A549 (cell line): ENCODE data around the gene B4GALT1. TPM values are rescaled to one million over a fixed set of nuclear protein-coding genes. Genes with fewer than 3 reads are reported as not detected.

Experiments used
- ATAC-seq, 2 experiments: fragments of 200-7000 bp in 1 of 2; fragments of >200 bp in 1 of 2; cut with Nextera tagmentation in 1 of 2; cut with Tn5 transposase in 1 of 2; 3 replicates each; pipeline versions ENCODE4 v1.8.0 to v1.9.1; 2018 to 2020; ENCODE audit warnings: mild to moderate bottlenecking in 1 of 2, moderate library complexity in 1 of 2
- CTCF ChIA-PET: fragments of 300-600 bp; sonication (Branson Sonifier 250); formaldehyde crosslinking; extraction: SDS; loops from one replicate; lab custom pipeline; 2021; ENCODE audit warnings: antibody characterized with exemption, inconsistent platforms; lab: Yijun Ruan, JAX
- POLR2A ChIA-PET: fragments of 350-600 bp; formaldehyde crosslinking; extraction: SDS; loops from one replicate; lab custom pipeline; 2021; ENCODE audit warnings: antibody characterized with exemption, inconsistent platforms; lab: Yijun Ruan, JAX
- DNase-seq, 2 experiments: peaks; one replicate each; pipeline versions ENCODE4 v3.0.0 to v3.0.0-alpha.2; 2011 to 2016; ENCODE audit warnings: low read depth in 1 of 2, low spot score in 1 of 2
- FAIRE-seq: peaks from 2 replicates; lab custom pipeline; 2011; peaks lifted over from hg19 to GRCh38; lab: Jason Lieb, UNC
- H3K27ac ChIP-seq, 2 experiments: fragments of >200 bp; sonication (Bioruptor Twin); formaldehyde crosslinking; 3 replicates each; pipeline ENCODE4 v1.5.1; 2016 to 2017
- H3K4me1 ChIP-seq: fragments of >200 bp; sonication (Bioruptor Twin); formaldehyde crosslinking; 3 replicates; pipeline ENCODE4 v1.6.1; 2016
- H3K4me2 ChIP-seq: fragments of >200 bp; sonication (Bioruptor Twin); formaldehyde crosslinking; 3 replicates; pipeline ENCODE4 v1.6.1; 2016
- H3K4me3 ChIP-seq: fragments of >200 bp; sonication (Bioruptor Twin); formaldehyde crosslinking; 3 replicates; pipeline ENCODE4 v1.5.1; 2016
- H3K9me3 ChIP-seq: fragments of >200 bp; sonication (Bioruptor Twin); formaldehyde crosslinking; 3 replicates; pipeline ENCODE4 v1.6.1; 2016
- CEBPB ChIP-seq, 2 experiments: fragments of >200 bp in 1 of 2; sonication (Bioruptor Twin) in 1 of 2; formaldehyde crosslinking in 1 of 2; IDR thresholded peaks; 2 replicates each; pipeline ENCODE4 v1.6.1; 2012 to 2016
- CHD2 ChIP-seq: fragments of 150-350 bp; IDR thresholded peaks from 2 replicates; pipeline ENCODE4 v1.6.1; 2014; ENCODE audit warnings: low read length; ENCODE audit not compliant: partially characterized antibody
- CHD4 ChIP-seq: fragments of 200-600 bp; sonication (generic); IDR thresholded peaks from 2 replicates; pipeline ENCODE4 v1.6.1; 2016; ENCODE audit warnings: antibody characterized with exemption, mild to moderate bottlenecking, borderline replicate concordance
- EHMT2 ChIP-seq: fragments of 200-600 bp; sonication (generic); IDR thresholded peaks from 2 replicates; pipeline ENCODE4 v1.6.1; 2016; ENCODE audit warnings: antibody characterized with exemption, low read depth, mild to moderate bottlenecking, moderate library complexity
- HDAC2 ChIP-seq: fragments of 200-600 bp; sonication (generic); IDR thresholded peaks from 2 replicates; pipeline ENCODE4 v1.6.1; 2016
- MAFK ChIP-seq: fragments of 450-650 bp; IDR thresholded peaks from 2 replicates; pipeline ENCODE4 v1.6.1; 2014; ENCODE audit not compliant: partially characterized antibody
- MAZ ChIP-seq: fragments of 150-350 bp; IDR thresholded peaks from 2 replicates; pipeline ENCODE4 v1.6.1; 2014; ENCODE audit warnings: antibody characterized with exemption, low read depth, low read length, borderline replicate concordance
- POLR2AphosphoS2 ChIP-seq: conservative IDR thresholded peaks from 2 replicates; pipeline ENCODE4 v1.6.1; 2012; ENCODE audit warnings: low read length, improper control_type of control experiment, inconsistent platforms
- RAD21 ChIP-seq, 2 experiments: fragments of >200 bp in 1 of 2; sonication (Bioruptor Twin) in 1 of 2; formaldehyde crosslinking in 1 of 2; IDR thresholded peaks in 1 of 2; conservative IDR thresholded peaks in 1 of 2; 2 replicates in 1 of 2; 3 replicates in 1 of 2; pipeline ENCODE4 v1.6.1; 2012 to 2018; ENCODE audit warnings: inconsistent platforms in 1 of 2
- RFX5 ChIP-seq: fragments of 450-650 bp; IDR thresholded peaks from 2 replicates; pipeline ENCODE4 v1.7.1; 2014; ENCODE audit warnings: antibody characterized with exemption, mild to moderate bottlenecking, moderate library complexity
- SREBF2 ChIP-seq: fragments of 450-650 bp; IDR thresholded peaks from 2 replicates; pipeline ENCODE4 v1.6.1; 2014; ENCODE audit warnings: mild to moderate bottlenecking, moderate library complexity
- ZC3H11A ChIP-seq: fragments of 450-650 bp; IDR thresholded peaks from 2 replicates; pipeline ENCODE4 v1.6.1; 2014; ENCODE audit warnings: antibody characterized with exemption, mild to moderate bottlenecking
- ZNF302 ChIP-seq: fragments of 250-450 bp; sonication (Bioruptor Pico); IDR thresholded peaks from 2 replicates; pipeline ENCODE4 v1.9.0; 2021; ENCODE audit warnings: inconsistent platforms, mild to moderate bottlenecking, moderate library complexity
- WGBS: methylation state at CpG from one replicate; pipeline ENCODE4 v1.1.6; 2017; ENCODE audit errors: missing lambda C conversion rate; 5-methylcytosine and 5-hydroxymethylcytosine counted together
- polyA plus RNA-seq, 4 experiments: library from polyadenylated mRNA; depleted of rRNA in 3 of 4; stranded (reverse); fragments of >200 nt; fragmentation: RNase III in 1 of 4; extraction: RNeasy Plus Mini Kit Qiagen cat#74134 plus additional on column Dnase treatment in 1 of 4; gene quantifications; 2 replicates in 3 of 4; 3 replicates in 1 of 4; pipeline ENCODE4 v1.2.3, GENCODE V29; 2011 to 2017
- TF ChIP-seq, protein P1 (sequence below): fragments of >200 bp; sonication (Bioruptor Twin); formaldehyde crosslinking; IDR thresholded peaks from 3 replicates; pipeline ENCODE4 v1.6.1; 2016
- TF ChIP-seq, protein P2 (sequence below): fragments of >200 bp; sonication (Bioruptor Twin); formaldehyde crosslinking; IDR thresholded peaks from 3 replicates; pipeline ENCODE4 v1.5.1; 2016
- TF ChIP-seq, protein P3 (sequence below): IDR thresholded peaks from 2 replicates; pipeline ENCODE4 v1.6.1; 2012

The B4GALT1 gene
- polyA plus RNA-seq, 2 of the 4 experiments (the other 2 are of a cell fraction), result 167 to 180 TPM

DNA sequence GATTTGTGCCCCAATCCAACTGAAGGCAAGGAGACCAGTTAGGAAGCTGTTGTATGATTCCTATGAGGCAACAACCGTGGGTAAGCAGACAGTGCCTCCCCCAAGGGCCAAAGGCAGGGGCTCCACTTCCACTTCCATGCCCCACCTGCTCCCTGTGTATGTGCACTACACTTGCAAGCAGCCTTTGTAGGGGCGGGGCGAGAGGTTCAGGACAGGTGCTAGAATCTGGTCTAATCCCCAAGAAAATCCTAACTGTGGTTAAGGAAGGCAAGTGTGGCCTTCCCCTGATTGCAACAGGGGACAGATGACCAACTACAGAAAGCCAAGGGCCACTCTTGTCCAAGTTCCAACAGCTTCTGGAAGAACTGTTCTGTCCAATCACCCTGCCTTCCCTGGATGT, 41.7 kb downstream of the B4GALT1 start:
- FAIRE-seq (no peak), ATAC-seq (peak in 1 of 2 experiments; percentile 27; a peak in 1 of 6 replicates), DNase-seq (no peak)
- WGBS, result 92% methylated on average over 2 of the region's 3 CpGs
- Histone ChIP-seq H3K4me1 (peaks cover 50% of the 10 kb centered on the region), H3K4me2 (peak overlapping the region; percentile 45), H3K9me3 (no peaks in the 10 kb centered on the region), H3K4me3 (no peak overlapping the region), H3K27ac (peak overlapping the region in 1 of 2 experiments; percentile 39; a peak in 1 of 6 replicates)
- ChIA-PET CTCF (interaction anchor here (1.0 to 3.3 kb wide), 4 partner anchors 15 to 101 kb away, joined by 3 to 14 read pairs (median 6); no protein-coding TSS in a partner anchor), POLR2A (no interaction called here)
- TF ChIP-seq, protein P1, sequence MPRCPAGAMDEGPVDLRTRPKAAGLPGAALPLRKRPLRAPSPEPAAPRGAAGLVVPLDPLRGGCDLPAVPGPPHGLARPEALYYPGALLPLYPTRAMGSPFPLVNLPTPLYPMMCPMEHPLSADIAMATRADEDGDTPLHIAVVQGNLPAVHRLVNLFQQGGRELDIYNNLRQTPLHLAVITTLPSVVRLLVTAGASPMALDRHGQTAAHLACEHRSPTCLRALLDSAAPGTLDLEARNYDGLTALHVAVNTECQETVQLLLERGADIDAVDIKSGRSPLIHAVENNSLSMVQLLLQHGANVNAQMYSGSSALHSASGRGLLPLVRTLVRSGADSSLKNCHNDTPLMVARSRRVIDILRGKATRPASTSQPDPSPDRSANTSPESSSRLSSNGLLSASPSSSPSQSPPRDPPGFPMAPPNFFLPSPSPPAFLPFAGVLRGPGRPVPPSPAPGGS, result no peak
- TF ChIP-seq, protein P2, sequence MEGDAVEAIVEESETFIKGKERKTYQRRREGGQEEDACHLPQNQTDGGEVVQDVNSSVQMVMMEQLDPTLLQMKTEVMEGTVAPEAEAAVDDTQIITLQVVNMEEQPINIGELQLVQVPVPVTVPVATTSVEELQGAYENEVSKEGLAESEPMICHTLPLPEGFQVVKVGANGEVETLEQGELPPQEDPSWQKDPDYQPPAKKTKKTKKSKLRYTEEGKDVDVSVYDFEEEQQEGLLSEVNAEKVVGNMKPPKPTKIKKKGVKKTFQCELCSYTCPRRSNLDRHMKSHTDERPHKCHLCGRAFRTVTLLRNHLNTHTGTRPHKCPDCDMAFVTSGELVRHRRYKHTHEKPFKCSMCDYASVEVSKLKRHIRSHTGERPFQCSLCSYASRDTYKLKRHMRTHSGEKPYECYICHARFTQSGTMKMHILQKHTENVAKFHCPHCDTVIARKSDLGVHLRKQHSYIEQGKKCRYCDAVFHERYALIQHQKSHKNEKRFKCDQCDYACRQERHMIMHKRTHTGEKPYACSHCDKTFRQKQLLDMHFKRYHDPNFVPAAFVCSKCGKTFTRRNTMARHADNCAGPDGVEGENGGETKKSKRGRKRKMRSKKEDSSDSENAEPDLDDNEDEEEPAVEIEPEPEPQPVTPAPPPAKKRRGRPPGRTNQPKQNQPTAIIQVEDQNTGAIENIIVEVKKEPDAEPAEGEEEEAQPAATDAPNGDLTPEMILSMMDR, result no peak
- TF ChIP-seq CEBPB (IDR thresholded peaks at IDR 0.05) (no peak), RAD21 (conservative IDR thresholded peaks at IDR 0.05 in 1 of 2, IDR thresholded peaks at IDR 0.05 in 1 of 2) (no peak), EHMT2 (no peak), SREBF2 (no peak), RFX5 (no peak), HDAC2 (no peak)

DNA sequence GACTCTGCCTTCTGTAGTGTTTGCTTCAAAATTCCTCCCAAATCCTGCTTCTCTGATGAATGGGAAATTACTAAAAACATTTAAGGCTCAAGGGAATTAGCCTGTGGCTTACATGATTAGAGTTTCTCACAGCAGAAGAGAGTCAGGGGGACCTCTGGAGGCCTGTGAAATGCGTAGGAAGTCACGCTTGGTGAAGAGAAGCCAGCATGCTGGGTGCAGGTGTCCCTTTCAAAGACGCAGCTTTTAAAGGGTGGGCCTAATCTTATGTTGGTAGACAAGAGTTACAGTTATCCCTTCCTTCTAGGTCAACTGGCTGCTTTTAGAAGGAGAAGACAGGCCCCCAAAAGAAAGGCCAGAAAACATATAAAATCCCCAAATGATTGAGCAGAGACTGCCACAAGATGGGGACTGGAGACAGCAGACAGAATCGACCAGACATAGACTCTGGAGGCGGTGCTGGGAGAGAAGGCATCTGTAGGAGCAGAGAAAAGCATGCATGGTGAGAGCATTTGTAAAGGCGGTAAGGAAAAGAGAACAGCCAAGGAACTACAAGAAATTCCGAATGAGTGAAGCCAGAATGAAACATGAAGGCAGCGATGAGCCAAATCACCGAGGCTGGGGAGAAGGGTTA, 42.3 kb downstream of the B4GALT1 start:
- Histone ChIP-seq H3K4me1 (peaks cover 44% of the 10 kb centered on the region), H3K27ac (peak overlapping the region in 1 of 2 experiments; percentile 39; a peak in 1 of 6 replicates), H3K4me3 (no peak overlapping the region), H3K9me3 (no peaks in the 10 kb centered on the region)
- 94% methylated on average over 9 of the region's 9 CpGs for WGBS
- CTCF ChIA-PET, result interaction anchor here (1.0 to 3.3 kb wide), 4 partner anchors 16 to 101 kb away, joined by 3 to 14 read pairs (median 6); no protein-coding TSS in a partner anchor
- no peak for DNase-seq
- no peak for ATAC-seq
- FAIRE-seq, result no peak
- POLR2A ChIA-PET, result no interaction called here
- TF ChIP-seq ZC3H11A, result no peak
- peak in 1 of 2 experiments; percentile 35; a peak in 1 of 5 replicates for TF ChIP-seq RAD21 (conservative IDR thresholded peaks at IDR 0.05 in 1 of 2, IDR thresholded peaks at IDR 0.05 in 1 of 2)
- TF ChIP-seq, all 56 proteins: peak for 1
- no peak overlapping the region for H3K4me2 ChIP-seq

DNA sequence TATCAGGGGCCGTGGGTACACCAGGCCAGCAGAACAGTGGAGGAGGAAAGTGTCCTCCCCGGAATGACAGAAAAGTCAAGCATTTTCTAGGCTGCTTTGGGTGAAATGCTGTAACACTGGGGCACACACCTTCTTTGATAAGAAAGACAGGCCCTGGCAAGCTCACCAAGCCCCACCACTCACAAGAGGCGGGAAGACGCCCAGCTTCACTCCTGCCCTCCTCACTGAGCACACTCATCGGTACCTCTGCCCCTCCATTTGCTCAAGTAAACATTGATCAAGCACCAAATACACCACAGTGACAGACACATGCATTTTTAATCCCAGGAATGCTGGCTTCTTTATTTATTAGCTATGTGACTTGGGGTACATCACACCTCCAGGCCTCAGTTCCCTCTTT, 43.1 kb downstream of the B4GALT1 start:
- H3K4me2 ChIP-seq, result no peak overlapping the region
- ChIA-PET POLR2A (no interaction called here), CTCF (interaction anchor here (1.4 to 2.2 kb wide), 2 partner anchors 47 to 102 kb away, joined by 4 to 8 read pairs; no protein-coding TSS in a partner anchor)
- H3K9me3 ChIP-seq, result no peaks in the 10 kb centered on the region
- no peak for DNase-seq
- peaks cover 35% of the 10 kb centered on the region for H3K4me1 ChIP-seq
- no peak for ATAC-seq
- no peak for FAIRE-seq
- WGBS, result 96% methylated on average over 5 of the region's 5 CpGs
- no peak overlapping the region for H3K4me3 ChIP-seq
- TF ChIP-seq MAZ, result no peak
- TF ChIP-seq ZNF302, result no peak
- no peak for TF ChIP-seq CHD4
- TF ChIP-seq, protein P3, sequence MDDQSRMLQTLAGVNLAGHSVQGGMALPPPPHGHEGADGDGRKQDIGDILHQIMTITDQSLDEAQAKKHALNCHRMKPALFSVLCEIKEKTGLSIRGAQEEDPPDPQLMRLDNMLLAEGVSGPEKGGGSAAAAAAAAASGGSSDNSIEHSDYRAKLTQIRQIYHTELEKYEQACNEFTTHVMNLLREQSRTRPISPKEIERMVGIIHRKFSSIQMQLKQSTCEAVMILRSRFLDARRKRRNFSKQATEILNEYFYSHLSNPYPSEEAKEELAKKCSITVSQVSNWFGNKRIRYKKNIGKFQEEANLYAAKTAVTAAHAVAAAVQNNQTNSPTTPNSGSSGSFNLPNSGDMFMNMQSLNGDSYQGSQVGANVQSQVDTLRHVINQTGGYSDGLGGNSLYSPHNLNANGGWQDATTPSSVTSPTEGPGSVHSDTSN, result no peak
- no peak; the same call in 1 of the 2 replicates for TF ChIP-seq POLR2AphosphoS2
- TF ChIP-seq CHD2, result no peak
- no peak for TF ChIP-seq MAFK
- 0 out of 6 replicates have a peak overlapping the region, but pooled peaks of 1 of the 2 experiments have one; percentile 3 for H3K27ac ChIP-seq
